Activated CD4-positive, alpha-beta memory T cell treated with anti-CD3 and anti-CD28 coated beads, Interleukin-2, amount 10 ng/mL, durations not matched to agents 7 days and 5 days (primary cell): ENCODE measurements around the gene TTC19. TPM values are rescaled to one million over a fixed set of nuclear protein-coding genes. Genes with fewer than 3 reads are reported as not detected.
"Not testable (repeated sequence)": the region's sequence is repeated elsewhere in the genome, so short reads cannot be mapped to it uniquely, and the experiment has no call there.

Experiments
- CTCF ChIA-PET: fragments of 350-600 bp; sonication (Branson Sonifier 250); formaldehyde crosslinking; loops from one replicate; lab custom pipeline; 2021; ENCODE audit warnings: antibody characterized with exemption, inconsistent platforms; lab: Charles Lee
- POLR2A ChIA-PET: fragments of 350-600 bp; sonication (Branson Sonifier 250); formaldehyde crosslinking; loops from one replicate; lab custom pipeline; 2021; ENCODE audit warnings: antibody characterized with exemption; lab: Charles Lee
- DNase-seq: peaks from one replicate; pipeline ENCODE4 v3.0.0-alpha.2; 2020
- H3K27ac Mint-ChIP-seq: one replicate; pipeline ENCODE4 v1.8.0; 2021; ENCODE audit warnings: mild to moderate bottlenecking, mixed read lengths
- H3K27me3 Mint-ChIP-seq: one replicate; pipeline ENCODE4 v1.8.0; 2021; ENCODE audit warnings: mixed read lengths
- H3K36me3 Mint-ChIP-seq: one replicate; pipeline ENCODE4 v1.8.0; 2021; ENCODE audit warnings: low read depth, mixed read lengths
- H3K4me1 Mint-ChIP-seq: one replicate; pipeline ENCODE4 v1.8.0; 2021; ENCODE audit warnings: mixed read lengths
- H3K4me3 Mint-ChIP-seq: one replicate; pipeline ENCODE4 v1.8.0; 2021; ENCODE audit warnings: mild to moderate bottlenecking, mixed read lengths
- H3K9me3 Mint-ChIP-seq: one replicate; pipeline ENCODE4 v1.8.0; 2021; ENCODE audit warnings: mixed read lengths
- total RNA-seq, 2 experiments: library from RNA; stranded (reverse); gene quantifications; one replicate each; pipeline ENCODE4 v1.2.3, GENCODE V29; 2021

The TTC19 gene
- total RNA-seq, 2 experiments from 2014 or later: 22.7 to 25.6 TPM

GRCh38 chr17:15966183-15966878, 33.3 kb upstream of the TTC19 start:
- ChIA-PET CTCF (interaction anchor here (1.0 kb wide), 1 partner anchor 21 kb away, joined by 3 read pairs; the partner anchor contains the start of gene ADORA2B), POLR2A (interaction anchor here (2.7 kb wide), 1 partner anchor 33 kb away, joined by 8 read pairs; the partner anchor contains the start of genes TTC19 and ZSWIM7)
- Mint-ChIP-seq H3K4me1 (peaks cover 3% of the 10 kb centered on the region), H3K27ac (no peak overlapping the region), H3K36me3 (no peaks in the 10 kb centered on the region), H3K9me3 (no peaks in the 10 kb centered on the region), H3K27me3 (peaks cover 51% of the 10 kb centered on the region), H3K4me3 (no peak overlapping the region)
- no peak for DNase-seq

GRCh38 chr17:15966879-15967248, 32.8 kb upstream of the TTC19 start:
- H3K4me1 Mint-ChIP-seq: peaks cover 3% of the 10 kb centered on the region
- ChIA-PET POLR2A (interaction anchor here (2.7 kb wide), 1 partner anchor 33 kb away, joined by 8 read pairs; the partner anchor contains the start of genes TTC19 and ZSWIM7), CTCF (interaction anchor here (1.0 kb wide), 1 partner anchor 22 kb away, joined by 3 read pairs; the partner anchor contains the start of gene ADORA2B)
- no peak overlapping the region for H3K27ac Mint-ChIP-seq
- H3K4me3 Mint-ChIP-seq: no peak overlapping the region
- DNase-seq: no peak
- peaks cover 46% of the 10 kb centered on the region for H3K27me3 Mint-ChIP-seq
- H3K36me3 Mint-ChIP-seq: no peaks in the 10 kb centered on the region
- H3K9me3 Mint-ChIP-seq: no peaks in the 10 kb centered on the region

GRCh38 chr17:15967706-15968399, 31.8 kb upstream of the TTC19 start:
- H3K27me3 Mint-ChIP-seq: peaks cover 41% of the 10 kb centered on the region
- peaks cover 3% of the 10 kb centered on the region for H3K4me1 Mint-ChIP-seq
- no peak overlapping the region for H3K4me3 Mint-ChIP-seq
- ChIA-PET CTCF (no interaction called here), POLR2A (interaction anchor here (1.5 kb wide), 1 partner anchor 9 kb away, joined by 5 read pairs; no protein-coding TSS in a partner anchor)
- no peaks in the 10 kb centered on the region for H3K9me3 Mint-ChIP-seq
- no peaks in the 10 kb centered on the region for H3K36me3 Mint-ChIP-seq
- H3K27ac Mint-ChIP-seq: no peak overlapping the region
- DNase-seq: no peak

GRCh38 chr17:15969463-15969862, 30.2 kb upstream of the TTC19 start:
- no peak for DNase-seq
- Mint-ChIP-seq H3K27me3 (peaks cover 33% of the 10 kb centered on the region), H3K9me3 (no peaks in the 10 kb centered on the region), H3K4me1 (peaks cover 3% of the 10 kb centered on the region), H3K4me3 (no peak overlapping the region), H3K36me3 (no peaks in the 10 kb centered on the region), H3K27ac (no peak overlapping the region)
- POLR2A ChIA-PET: interaction anchor here (1.5 kb wide), 1 partner anchor 10 kb away, joined by 5 read pairs; no protein-coding TSS in a partner anchor
- CTCF ChIA-PET: no interaction called here

GRCh38 chr17:15970500-15970899, 29.1 kb upstream of the TTC19 start:
- Mint-ChIP-seq H3K4me3 (no peak overlapping the region), H3K36me3 (no peaks in the 10 kb centered on the region), H3K27me3 (peaks cover 28% of the 10 kb centered on the region), H3K4me1 (peaks cover 3% of the 10 kb centered on the region), H3K9me3 (no peaks in the 10 kb centered on the region), H3K27ac (no peak overlapping the region)
- CTCF ChIA-PET: no interaction called here
- DNase-seq: no peak
- POLR2A ChIA-PET: interaction anchor here (1.0 kb wide), 1 partner anchor 12 kb away, joined by 4 read pairs; no protein-coding TSS in a partner anchor

GRCh38 chr17:15971098-15971678, 28.4 kb upstream of the TTC19 start:
- H3K9me3 Mint-ChIP-seq: no peaks in the 10 kb centered on the region
- H3K27me3 Mint-ChIP-seq: peaks cover 25% of the 10 kb centered on the region
- peaks cover 3% of the 10 kb centered on the region for H3K4me1 Mint-ChIP-seq
- POLR2A ChIA-PET: no interaction called here
- H3K27ac Mint-ChIP-seq: no peak overlapping the region
- no peak overlapping the region for H3K4me3 Mint-ChIP-seq
- H3K36me3 Mint-ChIP-seq: no peaks in the 10 kb centered on the region
- DNase-seq: no peak
- CTCF ChIA-PET: no interaction called here

- H3K4me3 Mint-ChIP-seq: no peak overlapping the region
- H3K27me3 Mint-ChIP-seq: peaks cover 21% of the 10 kb centered on the region
- no peak overlapping the region for H3K27ac Mint-ChIP-seq
- CTCF ChIA-PET: no interaction called here
- no peak for DNase-seq
- no peaks in the 10 kb centered on the region for H3K9me3 Mint-ChIP-seq
- no peaks in the 10 kb centered on the region for H3K4me1 Mint-ChIP-seq
- no peaks in the 10 kb centered on the region for H3K36me3 Mint-ChIP-seq
- POLR2A ChIA-PET: no interaction called here
Measured at GRCh38 chr17:15971882-15972281, 27.7 kb upstream of the TTC19 start.

- no peaks in the 10 kb centered on the region for H3K9me3 Mint-ChIP-seq
- CTCF ChIA-PET: no interaction called here
- no peak for DNase-seq
- no peak overlapping the region for H3K27ac Mint-ChIP-seq
- H3K4me3 Mint-ChIP-seq: no peak overlapping the region
- H3K36me3 Mint-ChIP-seq: no peaks in the 10 kb centered on the region
- no peaks in the 10 kb centered on the region for H3K4me1 Mint-ChIP-seq
- H3K27me3 Mint-ChIP-seq: peaks cover 21% of the 10 kb centered on the region
- POLR2A ChIA-PET: no interaction called here
Measured at GRCh38 chr17:15972497-15972951, 27.1 kb upstream of the TTC19 start.

GRCh38 chr17:15973016-15973415, 26.6 kb upstream of the TTC19 start:
- Mint-ChIP-seq H3K9me3 (no peaks in the 10 kb centered on the region), H3K27me3 (peaks cover 17% of the 10 kb centered on the region), H3K36me3 (peaks cover 2% of the 10 kb centered on the region), H3K27ac (no peak overlapping the region), H3K4me3 (no peak overlapping the region), H3K4me1 (no peaks in the 10 kb centered on the region)
- no peak for DNase-seq
- ChIA-PET POLR2A (no interaction called here), CTCF (no interaction called here)

GRCh38 chr17:15973834-15974233, 25.8 kb upstream of the TTC19 start:
- H3K27ac Mint-ChIP-seq: no peak overlapping the region
- POLR2A ChIA-PET: no interaction called here
- CTCF ChIA-PET: no interaction called here
- no peaks in the 10 kb centered on the region for H3K4me1 Mint-ChIP-seq
- no peak for DNase-seq
- no peaks in the 10 kb centered on the region for H3K9me3 Mint-ChIP-seq
- peaks cover 3% of the 10 kb centered on the region for H3K36me3 Mint-ChIP-seq
- peaks cover 14% of the 10 kb centered on the region for H3K27me3 Mint-ChIP-seq
- no peak overlapping the region for H3K4me3 Mint-ChIP-seq

- CTCF ChIA-PET: no interaction called here
- DNase-seq: no peak
- Mint-ChIP-seq H3K27me3 (no peaks in the 10 kb centered on the region), H3K9me3 (no peaks in the 10 kb centered on the region), H3K4me3 (no peak overlapping the region), H3K27ac (no peak overlapping the region), H3K4me1 (peaks cover 17% of the 10 kb centered on the region), H3K36me3 (peaks cover 17% of the 10 kb centered on the region)
- POLR2A ChIA-PET: no interaction called here
Measured at GRCh38 chr17:15977894-15978293, 21.7 kb upstream of the TTC19 start.

GRCh38 chr17:15978606-15979005, 21.0 kb upstream of the TTC19 start:
- no peak overlapping the region for H3K4me3 Mint-ChIP-seq
- POLR2A ChIA-PET: no interaction called here
- peaks cover 17% of the 10 kb centered on the region for H3K36me3 Mint-ChIP-seq
- CTCF ChIA-PET: no interaction called here
- DNase-seq: no peak
- H3K27ac Mint-ChIP-seq: no peak overlapping the region
- H3K9me3 Mint-ChIP-seq: no peaks in the 10 kb centered on the region
- no peaks in the 10 kb centered on the region for H3K27me3 Mint-ChIP-seq
- H3K4me1 Mint-ChIP-seq: peaks cover 17% of the 10 kb centered on the region

GRCh38 chr17:15979013-15979412, 20.6 kb upstream of the TTC19 start:
- H3K27me3 Mint-ChIP-seq, DNase-seq, H3K4me3 Mint-ChIP-seq, POLR2A ChIA-PET, H3K9me3 Mint-ChIP-seq, H3K27ac Mint-ChIP-seq, CTCF ChIA-PET: not testable (repeated sequence)
- peaks cover 20% of the 10 kb centered on the region for H3K36me3 Mint-ChIP-seq
- peaks cover 17% of the 10 kb centered on the region for H3K4me1 Mint-ChIP-seq
